Immature natural killer cell (primary cell): ENCODE measurements around the gene SLC66A3. TPM values are rescaled to one million over a fixed set of nuclear protein-coding genes. Genes with fewer than 3 reads are reported as not detected.

Experiments
- DNase-seq, 3 donors: peaks; one replicate each; pipeline ENCODE4 v3.0.0; 2022; ENCODE audit warnings: mixed read lengths in 1 of 3
- H3K27ac Mint-ChIP-seq, 6 donors: one replicate each; pipeline ENCODE4 v1.8.0; 2020; ENCODE audit warnings: mixed read lengths in 6 of 6, mild to moderate bottlenecking in 5 of 6, inconsistent platforms in 4 of 6, moderate library complexity in 3 of 6
- H3K27me3 Mint-ChIP-seq, 3 donors: one replicate each; pipeline ENCODE4 v1.8.0; 2020 to 2021; ENCODE audit warnings: low read depth in 3 of 3, mild to moderate bottlenecking in 3 of 3, mixed read lengths in 3 of 3, moderate library complexity in 3 of 3, inconsistent platforms in 1 of 3
- H3K36me3 Mint-ChIP-seq, 3 donors: one replicate each; pipeline ENCODE4 v1.8.0; 2020; ENCODE audit warnings: mixed read lengths in 3 of 3, inconsistent platforms in 2 of 3, mild to moderate bottlenecking in 2 of 3
- H3K4me1 Mint-ChIP-seq, 2 donors: one replicate each; pipeline ENCODE4 v1.8.0; 2020; ENCODE audit warnings: inconsistent platforms in 2 of 2, mild to moderate bottlenecking in 2 of 2, mixed read lengths in 2 of 2, moderate library complexity in 1 of 2
- H3K4me3 Mint-ChIP-seq, 5 donors: one replicate each; pipeline ENCODE4 v1.8.0; 2020; ENCODE audit warnings: mild to moderate bottlenecking in 5 of 5, mixed read lengths in 5 of 5, inconsistent platforms in 3 of 5, moderate library complexity in 3 of 5
- H3K9me3 Mint-ChIP-seq, 6 donors: one replicate each; pipeline ENCODE4 v1.8.0; 2020; ENCODE audit warnings: mild to moderate bottlenecking in 6 of 6, mixed read lengths in 6 of 6, inconsistent platforms in 4 of 6, moderate library complexity in 3 of 6
- polyA plus RNA-seq, 3 donors: library from polyadenylated mRNA; unstranded; fragments of 300-500 nt; fragmentation: Illumina TruSeq; gene quantifications; one replicate each; pipeline ENCODE4 v1.2.3, GENCODE V29; 2021

The SLC66A3 gene
- polyA plus RNA-seq, 3 donors from 2014 or later: 78.8 to 191 (median 88.2) TPM

GRCh38 chr2:11222845-11223244 lies 67.6 kb downstream of the SLC66A3 start:
- Mint-ChIP-seq H3K9me3 (no peaks in the 10 kb centered on the region), H3K27me3 (no peaks in the 10 kb centered on the region), H3K4me3 (no peak overlapping the region), H3K27ac (no peak overlapping the region), H3K4me1 (peaks cover 0 to 3% of the 10 kb centered on the region in 2 donors), H3K36me3 (peaks cover 8 to 31% (median 15%) of the 10 kb centered on the region in 3 donors)
- DNase-seq: no peak

- no peaks in the 10 kb centered on the region for H3K27me3 Mint-ChIP-seq
- no peak overlapping the region for H3K4me3 Mint-ChIP-seq
- DNase-seq: no peak
- H3K27ac Mint-ChIP-seq: peak overlapping the region in 1 of 6 donors; percentile 6
- no peaks in the 10 kb centered on the region for H3K9me3 Mint-ChIP-seq
- peaks cover 4 to 25% (median 7%) of the 10 kb centered on the region in 3 donors for H3K36me3 Mint-ChIP-seq
- peaks cover 0 to 3% of the 10 kb centered on the region in 2 donors for H3K4me1 Mint-ChIP-seq
Observed at GRCh38 chr2:11224887-11225286, 69.6 kb downstream of the SLC66A3 start.

- DNase-seq: no peak
- no peak overlapping the region for H3K4me3 Mint-ChIP-seq
- H3K36me3 Mint-ChIP-seq: peaks cover 0 to 17% (median 4%) of the 10 kb centered on the region in 3 donors
- H3K4me1 Mint-ChIP-seq: peaks cover 0 to 3% of the 10 kb centered on the region in 2 donors
- H3K9me3 Mint-ChIP-seq: no peaks in the 10 kb centered on the region
- H3K27me3 Mint-ChIP-seq: no peaks in the 10 kb centered on the region
- no peak overlapping the region for H3K27ac Mint-ChIP-seq
Observed at GRCh38 chr2:11227595-11227994, 72.3 kb downstream of the SLC66A3 start.

Other genes starting within 250 kb of the SLC66A3 start
- gene KCNF1, start 243.5 kb upstream of the SLC66A3 start, polyA plus RNA-seq: not detected
- gene ROCK2, start 189.2 kb downstream of the SLC66A3 start, polyA plus RNA-seq: 10 to 100 TPM in 1 of 3 donors, 1 to 10 TPM in 2; 3.1 to 15.1 (median 5.1) TPM